MM.1S (cell line): Measurements from ENCODE around the gene MRPS26.

ENCODE experiments used
- DNase-seq: peaks from one replicate; pipeline ENCODE4 v3.0.0-alpha.2; 2015
- H2AFZ ChIP-seq: fragments of 300-600 bp; sonication (generic); 2 replicates; pipeline ENCODE4 v1.6.0; 2016; ENCODE audit warnings: antibody characterized with exemption, low read length
- H3F3A ChIP-seq: fragments of 300-600 bp; sonication (generic); 2 replicates; pipeline ENCODE4 v1.6.1; 2016; ENCODE audit warnings: mild to moderate bottlenecking, antibody characterized with exemption, low read length, moderate library complexity, mixed read lengths; ENCODE audit not compliant: insufficient read depth
- H3K27ac ChIP-seq: fragments of 300-600 bp; sonication (generic); 2 replicates; pipeline ENCODE4 v1.5.1; 2016; ENCODE audit warnings: mild to moderate bottlenecking, low read length
- H3K27me3 ChIP-seq: fragments of 300-600 bp; sonication (generic); replicated peaks from 2 replicates; pipeline ENCODE4 v1.6.0; 2016; ENCODE audit warnings: low read length; ENCODE audit not compliant: insufficient read depth
- H3K36me3 ChIP-seq: fragments of 300-600 bp; sonication (generic); replicated peaks from 2 replicates; pipeline ENCODE4 v1.6.1; 2016; ENCODE audit warnings: mild to moderate bottlenecking, low read length, mixed read lengths; ENCODE audit not compliant: insufficient read depth
- H3K4me1 ChIP-seq: fragments of 300-600 bp; sonication (generic); 2 replicates; pipeline ENCODE4 v1.6.1; 2016; ENCODE audit warnings: low read length, mixed read lengths
- H3K4me2 ChIP-seq: fragments of 300-600 bp; sonication (generic); 2 replicates; pipeline ENCODE4 v1.6.0; 2016; ENCODE audit warnings: low read depth, low read length
- H3K4me3 ChIP-seq: fragments of 300-600 bp; sonication (generic); 2 replicates; pipeline ENCODE4 v1.5.1; 2016; ENCODE audit warnings: low read length, mixed read lengths
- H3K79me2 ChIP-seq: fragments of 300-600 bp; sonication (generic); 2 replicates; pipeline ENCODE4 v1.6.1; 2016; ENCODE audit warnings: mixed run types, low read length, mixed read lengths
- H3K9ac ChIP-seq: fragments of 300-600 bp; sonication (generic); 2 replicates; pipeline ENCODE4 v1.6.1; 2016; ENCODE audit warnings: low read length, mixed read lengths
- H3K9me2 ChIP-seq: fragments of 300-600 bp; sonication (generic); replicated peaks from 2 replicates; pipeline ENCODE4 v1.6.1; 2016; ENCODE audit warnings: mild to moderate bottlenecking, low read length, mixed read lengths; ENCODE audit not compliant: insufficient read depth
- H3K9me3 ChIP-seq: fragments of 300-600 bp; sonication (generic); replicated peaks from 2 replicates; pipeline ENCODE4 v1.6.1; 2016; ENCODE audit warnings: mild to moderate bottlenecking, low read length, mixed read lengths; ENCODE audit not compliant: insufficient read depth
- H4K20me1 ChIP-seq: fragments of 300-600 bp; sonication (generic); 2 replicates; pipeline ENCODE4 v1.6.1; 2016; ENCODE audit warnings: mild to moderate bottlenecking, low read length, moderate library complexity, mixed read lengths; ENCODE audit not compliant: insufficient read depth
- CTCF ChIP-seq: fragments of 300-600 bp; sonication (generic); IDR thresholded peaks from 2 replicates; pipeline ENCODE4 v1.5.1; 2016; ENCODE audit warnings: antibody characterized with exemption, low read length, mixed read lengths
- EZH2 ChIP-seq: fragments of 300-600 bp; sonication (generic); optimal IDR thresholded peaks from 2 replicates; pipeline ENCODE3; 2017; ENCODE audit warnings: low read depth, mild to moderate bottlenecking, antibody characterized with exemption, low read length, mixed read lengths
- EZH2phosphoT487 ChIP-seq: fragments of 300-600 bp; sonication (generic); IDR thresholded peaks from 2 replicates; pipeline ENCODE4 v1.6.1; 2018; ENCODE audit warnings: antibody characterized with exemption, low read length

MRPS26 gene

GRCh38 chr20:3094848-3095629, 49.2 kb downstream of the MRPS26 start:
- Histone ChIP-seq H3K4me3 (no peak overlapping the region), H3K27ac (no peak overlapping the region), H2AFZ (no peak overlapping the region), H3K4me2 (no peak overlapping the region), H3K4me1 (no peaks in the 10 kb centered on the region), H3K9me3 (no peaks in the 10 kb centered on the region), H3K79me2 (no peaks in the 10 kb centered on the region), H3K9me2 (no peaks in the 10 kb centered on the region), H3K9ac (no peak overlapping the region), H3K27me3 (peaks cover 23% of the 10 kb centered on the region), H3F3A (no peaks in the 10 kb centered on the region), H4K20me1 (no peaks in the 10 kb centered on the region), H3K36me3 (no peaks in the 10 kb centered on the region)
- no peak for DNase-seq
- TF ChIP-seq CTCF (no peak), EZH2phosphoT487 (no peak), EZH2 (no peak)
